IMR-90 (cell line): ENCODE measurements around the gene MTHFSD. TPM values are rescaled to one million over a fixed set of nuclear protein-coding genes. Genes with fewer than 3 reads are reported as not detected.
A peak's percentile ranks its signal among the peaks of the same experiment; 100 is the strongest.

Experiments
- ATAC-seq: fragments of 200-7000 bp; cut with Tn5 transposase; 2 replicates; pipeline ENCODE4 v1.9.1; 2020; ENCODE audit warnings: low read depth, mild to moderate bottlenecking, moderate library complexity
- BruUV-seq: library from RNA; stranded (reverse); fragments of 400-500 nt; replicated peaks from 2 replicates; lab custom pipeline; 2021; lab: Mats Ljungman, UMichigan
- CTCF ChIA-PET: fragments of 300-600 bp; formaldehyde crosslinking; extraction: SDS; loops from one replicate; lab custom pipeline; 2021; ENCODE audit warnings: antibody characterized with exemption; lab: Yijun Ruan, JAX
- POLR2A ChIA-PET: fragments of 300-600 bp; sonication (Branson Sonifier 250); formaldehyde crosslinking; loops from one replicate; lab custom pipeline; 2022; ENCODE audit warnings: antibody characterized with exemption; ENCODE audit not compliant: unreplicated experiment; lab: Charles Lee
- DNase-seq: peaks from one replicate; pipeline ENCODE4 v3.0.0; 2013
- H2AFZ ChIP-seq: replicated peaks from 2 replicates; pipeline ENCODE3; 2013; ENCODE audit warnings: low read length, mild to moderate bottlenecking; ENCODE audit not compliant: poor library complexity
- H2AK5ac ChIP-seq: 2 replicates; pipeline ENCODE4 v1.6.1; 2013; ENCODE audit warnings: low read depth, low read length, inconsistent platforms
- H2AK9ac ChIP-seq: replicated peaks from 2 replicates; pipeline ENCODE3; 2013; ENCODE audit warnings: mild to moderate bottlenecking, low read depth, low read length, moderate library complexity; ENCODE audit not compliant: poor library complexity
- H2BK120ac ChIP-seq: 2 replicates; pipeline ENCODE4 v1.6.1; 2013; ENCODE audit warnings: low read depth, low read length, inconsistent platforms
- H2BK15ac ChIP-seq: 3 replicates; pipeline ENCODE4 v1.6.1; 2013; ENCODE audit warnings: low read depth, low read length, inconsistent platforms
- H2BK20ac ChIP-seq: 2 replicates; pipeline ENCODE4 v1.6.1; 2013; ENCODE audit warnings: low read depth, mild to moderate bottlenecking, inconsistent platforms, low read length, moderate library complexity
- H2BK5ac ChIP-seq: 2 replicates; pipeline ENCODE4 v1.6.1; 2013; ENCODE audit warnings: mild to moderate bottlenecking, low read depth, low read length, inconsistent platforms; ENCODE audit not compliant: poor library complexity, severe bottlenecking
- H3K14ac ChIP-seq: replicated peaks from 2 replicates; pipeline ENCODE4 v1.6.1; 2013; ENCODE audit warnings: low read depth, low read length, inconsistent platforms
- H3K18ac ChIP-seq: 2 replicates; pipeline ENCODE4 v1.6.1; 2013; ENCODE audit warnings: low read depth, low read length, control low read depth
- H3K23ac ChIP-seq: 2 replicates; pipeline ENCODE4 v1.6.1; 2013; ENCODE audit warnings: low read depth, low read length, inconsistent platforms
- H3K27ac ChIP-seq: 2 replicates; pipeline ENCODE4 v1.5.1; 2013; ENCODE audit warnings: mild to moderate bottlenecking, control low read depth, low read length; ENCODE audit not compliant: insufficient read depth
- H3K27me3 ChIP-seq: 2 replicates; pipeline ENCODE4 v1.6.1; 2013; ENCODE audit warnings: low read length; ENCODE audit not compliant: control insufficient read depth, insufficient read depth
- H3K36me3 ChIP-seq: 2 replicates; pipeline ENCODE4 v1.6.1; 2013; ENCODE audit warnings: low read length, mixed read lengths; ENCODE audit not compliant: control insufficient read depth, insufficient read depth
- H3K4ac ChIP-seq: 2 replicates; pipeline ENCODE4 v1.6.1; 2013; ENCODE audit warnings: low read depth, low read length, inconsistent platforms
- H3K4me1 ChIP-seq: 2 replicates; pipeline ENCODE4 v1.6.1; 2013; ENCODE audit warnings: low read length, mixed read lengths; ENCODE audit not compliant: control insufficient read depth, insufficient read depth
- H3K4me2 ChIP-seq: 2 replicates; pipeline ENCODE4 v1.6.1; 2013; ENCODE audit warnings: low read depth, mild to moderate bottlenecking, control low read depth, low read length, moderate library complexity
- H3K4me3 ChIP-seq: 2 replicates; pipeline ENCODE4 v1.5.1; 2013; ENCODE audit warnings: low read depth, mild to moderate bottlenecking, control low read depth, low read length, moderate library complexity; ENCODE audit not compliant: insufficient read depth
- H3K56ac ChIP-seq: 2 replicates; pipeline ENCODE4 v1.6.1; 2013; ENCODE audit warnings: low read length, inconsistent platforms; ENCODE audit not compliant: insufficient read depth; ENCODE audit errors: extremely low read depth
- H3K79me1 ChIP-seq, 2 experiments: 2 replicates each; pipeline ENCODE4 v1.6.1; 2013; ENCODE audit warnings: low read length in 2 of 2, inconsistent platforms in 1 of 2, low read depth in 1 of 2
- H3K9ac ChIP-seq: 2 replicates; pipeline ENCODE4 v1.6.1; 2013; ENCODE audit warnings: low read depth, low read length, control low read depth
- H3K9me1 ChIP-seq: 2 replicates; pipeline ENCODE4 v1.6.1; 2013; ENCODE audit warnings: low read length, inconsistent platforms; ENCODE audit not compliant: insufficient read depth
- H3K9me3 ChIP-seq: 2 replicates; pipeline ENCODE4 v1.6.1; 2013; ENCODE audit warnings: low read length; ENCODE audit not compliant: control insufficient read depth, insufficient read depth
- H4K20me1 ChIP-seq: 2 replicates; pipeline ENCODE4 v1.6.1; 2013; ENCODE audit warnings: low read length, inconsistent platforms; ENCODE audit not compliant: insufficient read depth
- H4K5ac ChIP-seq: 2 replicates; pipeline ENCODE4 v1.6.1; 2013; ENCODE audit warnings: mild to moderate bottlenecking, low read depth, low read length, control low read depth
- H4K8ac ChIP-seq, 2 experiments: 2 replicates each; pipeline ENCODE4 v1.6.1; 2013; ENCODE audit warnings: low read depth in 2 of 2, low read length in 2 of 2, control low read depth in 1 of 2, inconsistent platforms in 1 of 2
- H4K91ac ChIP-seq: 2 replicates; pipeline ENCODE4 v1.6.1; 2013; ENCODE audit warnings: low read depth, low read length, inconsistent platforms; ENCODE audit not compliant: insufficient read depth
- CEBPB ChIP-seq: IDR thresholded peaks from 2 replicates; pipeline ENCODE4 v1.6.1; 2012; ENCODE audit warnings: low read depth, low read length, improper control_type of control experiment
- CTCF ChIP-seq: conservative IDR thresholded peaks from 2 replicates; pipeline ENCODE4 v1.5.1; 2012; ENCODE audit warnings: mild to moderate bottlenecking, low read depth, low read length, improper control_type of control experiment
- ELK1 ChIP-seq: fragments of 150-350 bp; IDR thresholded peaks from 2 replicates; pipeline ENCODE4 v1.6.1; 2016; ENCODE audit warnings: low read depth, mild to moderate bottlenecking, low read length, moderate library complexity, borderline replicate concordance
- MAFK ChIP-seq: IDR thresholded peaks from 2 replicates; pipeline ENCODE4 v1.6.1; 2012; ENCODE audit warnings: low read depth, low read length, improper control_type of control experiment
- MXI1 ChIP-seq: IDR thresholded peaks from 2 replicates; pipeline ENCODE4 v1.6.1; 2012; ENCODE audit warnings: low read depth, mild to moderate bottlenecking, low read length, moderate library complexity, borderline replicate concordance
- NFE2L2 ChIP-seq: fragments of 150-350 bp; IDR thresholded peaks from 2 replicates; pipeline ENCODE4 v1.6.1; 2016; ENCODE audit warnings: low read depth, mild to moderate bottlenecking, low read length
- RAD21 ChIP-seq: IDR thresholded peaks from 2 replicates; pipeline ENCODE4 v1.6.1; 2012; ENCODE audit warnings: low read length, improper control_type of control experiment
- RCOR1 ChIP-seq: IDR thresholded peaks from 2 replicates; pipeline ENCODE4 v1.6.1; 2012; ENCODE audit warnings: mild to moderate bottlenecking, low read length, improper control_type of control experiment; ENCODE audit not compliant: insufficient replicate concordance
- RFX5 ChIP-seq: IDR thresholded peaks from 2 replicates; pipeline ENCODE4 v1.8.0; 2012; ENCODE audit warnings: low read depth, mild to moderate bottlenecking, low read length, moderate library complexity
- SMC3 ChIP-seq: fragments of 150-350 bp; IDR thresholded peaks from 2 replicates; pipeline ENCODE4 v1.6.1; 2016; ENCODE audit warnings: low read depth, mild to moderate bottlenecking, antibody characterized with exemption, low read length, moderate library complexity
- USF2 ChIP-seq: fragments of 150-350 bp; IDR thresholded peaks from 2 replicates; pipeline ENCODE4 v1.6.1; 2017; ENCODE audit warnings: mild to moderate bottlenecking, antibody characterized with exemption, low read length, low read depth
- WGBS, 2 experiments: methylation state at CpG; one replicate each; pipeline versions ENCODE4 v1.1.5 to v1.1.7; 2013; ENCODE audit warnings: missing lambda C conversion rate in 2 of 2; ENCODE audit not compliant: insufficient read length in 1 of 2; ENCODE audit errors: extremely low coverage in 2 of 2; 5-methylcytosine and 5-hydroxymethylcytosine counted together
- dilution Hi-C: fragments of 300-500 bp; cut with HindIII; formaldehyde crosslinking; loops from one replicate; pipeline ENCODE4 v1.14.3; 2018; ENCODE audit warnings: low sequenced_read_pairs; ENCODE audit not compliant: unreplicated experiment
- in situ Hi-C: fragments of 300-500 bp; cut with MboI; formaldehyde crosslinking; loops from 3 replicates; pipeline ENCODE4 v1.14.3; 2019; ENCODE audit warnings: low sequenced_read_pairs, inconsistent platforms, mixed read lengths
- intact Hi-C: fragments of 100-400 bp; cut with micrococcal nuclease; formaldehyde crosslinking; loops from 2 replicates; pipeline ENCODE4 v1.10.0; 2022
- polyA plus RNA-seq, 3 experiments: library from polyadenylated mRNA; depleted of rRNA; stranded (reverse); fragments of >200 nt; gene quantifications; 2 replicates each; pipeline ENCODE4 v1.2.3, GENCODE V29; 2012; ENCODE audit warnings: low replicate concordance in 1 of 3
- total RNA-seq: library from RNA; depleted of rRNA; stranded (reverse); fragments of >200 nt; gene quantifications from 2 replicates; pipeline ENCODE4 v1.2.3, GENCODE V29; 2012

MTHFSD gene
- total and polyA plus RNA-seq, 2 of the 4 experiments (the other 2 are of a cell fraction), result 8.2 to 16.8 TPM

- H2BK20ac ChIP-seq, result no peak overlapping the region; the same call in 1 of the 2 replicates
- peak overlapping the region; percentile 88 for H2AFZ ChIP-seq
- H3K14ac ChIP-seq, result peak overlapping the region; percentile 62; the same call in 1 of the 2 replicates
- peak overlapping the region; percentile 98 for H3K9ac ChIP-seq
- peak overlapping the region; percentile 51; the same call in 1 of the 2 replicates for H3K56ac ChIP-seq
- peak overlapping the region; percentile 84 for H2AK9ac ChIP-seq
- H3K9me3 ChIP-seq, result no peaks in the 10 kb centered on the region
- peak overlapping the region; percentile 65; the same call in 1 of the 2 replicates for H3K4ac ChIP-seq
- H3K36me3 ChIP-seq, result no peaks in the 10 kb centered on the region
- no peak overlapping the region; the same call in 1 of the 2 replicates for H4K5ac ChIP-seq
- BruUV-seq, result no TSS peak
- peak overlapping the region; percentile 90 for H3K23ac ChIP-seq
- peak overlapping the region; percentile 96 for H3K27ac ChIP-seq
- H3K4me2 ChIP-seq, result peak overlapping the region; percentile 97
- dilution Hi-C loops, result no loop called here
- H3K4me1 ChIP-seq, result peaks cover 7% of the 10 kb centered on the region
- H3K18ac ChIP-seq, result no peak overlapping the region
- intact Hi-C loops, result loop anchor here (10.0 kb wide), 1 partner anchor 1067 kb away; no protein-coding TSS in a partner anchor
- no peaks in the 10 kb centered on the region for H3K27me3 ChIP-seq
- H3K79me1 ChIP-seq, result peaks cover 9 to 29% of the 10 kb centered on the region in 2 experiments
- peak overlapping the region; percentile 98 for H3K4me3 ChIP-seq
- H2BK5ac ChIP-seq, result peak overlapping the region; percentile 87
- peak overlapping the region; percentile 76; the same call in 1 of the 2 replicates for H4K91ac ChIP-seq
- ChIA-PET POLR2A (no interaction called here), CTCF (interaction anchor here (1.5 kb wide), 1 partner anchor 494 kb away, joined by 4 read pairs; no protein-coding TSS in a partner anchor)
- 2% methylated on average over 53 of the region's 116 CpGs; no CpG with 5 or more reads in 1 of the 2 experiments for WGBS, 2 experiments
- H4K8ac ChIP-seq, result peak overlapping the region in 1 of 2 experiments; percentile 42; a peak in 2 of 4 replicates
- in situ Hi-C loops, result loop anchor here (5.0 kb wide), 1 partner anchor 494 kb away; no protein-coding TSS in a partner anchor
- DNase-seq, result peak; percentile 39
- peak; percentile 38 for ATAC-seq
- H3K9me1 ChIP-seq, result peaks cover 2% of the 10 kb centered on the region; the same call in 1 of the 2 replicates
- peak overlapping the region; percentile 37; the same call in 1 of the 3 replicates for H2BK15ac ChIP-seq
- H2AK5ac ChIP-seq, result peak overlapping the region; percentile 40
- peak overlapping the region; percentile 70 for H2BK120ac ChIP-seq
- no peak for TF ChIP-seq RCOR1
- no peak for TF ChIP-seq CEBPB
- TF ChIP-seq MAFK, result no peak
- peak; percentile 46 for TF ChIP-seq CTCF
- TF ChIP-seq RFX5, result no peak
- TF ChIP-seq RAD21, result peak; percentile 47
- TF ChIP-seq NFE2L2, result no peak
- TF ChIP-seq MXI1, result peak; percentile 34; the same call in 1 of the 2 replicates
- TF ChIP-seq USF2, result no peak
- no peak for TF ChIP-seq ELK1
- 0 out of 2 replicates have a peak, but pooled peaks have one; percentile 24 for TF ChIP-seq SMC3
- 0 out of 2 replicates have a peak, but pooled peaks cover 7% of the 10 kb centered on the region for H4K20me1 ChIP-seq
Measured at GRCh38 chr16:86567701-86568581, 12.9 kb upstream of the MTHFSD start.
